HUES48 (cell line): Measurements from ENCODE around the gene ZNF620.
"Not testable (repeated sequence)": the region's sequence is repeated elsewhere in the genome, so short reads cannot be mapped to it uniquely, and the experiment has no call there.

Experiments used
- H3K27ac ChIP-seq: one replicate; pipeline ENCODE4 v1.7.0; 2013; ENCODE audit warnings: low read depth, low read length, inconsistent platforms
- H3K27me3 ChIP-seq: 2 replicates; pipeline ENCODE4 v1.6.1; 2013; ENCODE audit warnings: mild to moderate bottlenecking, low read length; ENCODE audit not compliant: control insufficient read depth, insufficient read depth
- H3K36me3 ChIP-seq: 2 replicates; pipeline ENCODE4 v1.6.1; 2013; ENCODE audit warnings: low read length; ENCODE audit not compliant: control insufficient read depth, insufficient read depth
- H3K4me1 ChIP-seq: 2 replicates; pipeline ENCODE4 v1.6.1; 2013; ENCODE audit warnings: mild to moderate bottlenecking, low read length; ENCODE audit not compliant: control insufficient read depth, insufficient read depth
- H3K4me3 ChIP-seq: 2 replicates; pipeline ENCODE4 v1.5.1; 2013; ENCODE audit warnings: mild to moderate bottlenecking, low read depth, low read length
- H3K9ac ChIP-seq: 2 replicates; pipeline ENCODE4 v1.6.1; 2013; ENCODE audit warnings: mild to moderate bottlenecking, low read depth, low read length, moderate library complexity
- H3K9me3 ChIP-seq: 2 replicates; pipeline ENCODE4 v1.6.1; 2013; ENCODE audit warnings: low read length; ENCODE audit not compliant: control insufficient read depth, insufficient read depth

ZNF620 gene

DNA sequence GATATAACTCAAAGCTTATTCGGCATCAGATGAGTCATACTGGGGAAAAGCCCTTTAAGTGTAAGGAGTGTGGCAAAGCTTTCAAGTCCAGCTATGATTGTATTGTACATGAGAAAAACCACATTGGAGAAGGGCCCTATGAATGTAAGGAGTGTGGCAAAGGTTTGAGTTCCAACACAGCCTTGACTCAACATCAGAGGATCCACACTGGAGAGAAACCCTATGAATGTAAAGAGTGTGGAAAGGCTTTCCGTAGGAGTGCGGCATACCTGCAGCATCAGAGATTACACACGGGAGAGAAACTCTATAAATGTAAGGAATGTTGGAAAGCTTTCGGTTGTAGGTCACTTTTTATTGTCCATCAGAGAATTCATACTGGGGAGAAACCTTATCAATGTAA, 26.4 kb downstream of the ZNF620 start:
- H3K27ac ChIP-seq: no peak overlapping the region
- no peaks in the 10 kb centered on the region for H3K27me3 ChIP-seq
- no peaks in the 10 kb centered on the region; the same call in 1 of the 2 replicates for H3K9me3 ChIP-seq
- H3K9ac ChIP-seq: no peak overlapping the region
- H3K4me3 ChIP-seq: no peak overlapping the region
- H3K4me1 ChIP-seq: no peaks in the 10 kb centered on the region
- H3K36me3 ChIP-seq: peaks cover 75% of the 10 kb centered on the region

DNA sequence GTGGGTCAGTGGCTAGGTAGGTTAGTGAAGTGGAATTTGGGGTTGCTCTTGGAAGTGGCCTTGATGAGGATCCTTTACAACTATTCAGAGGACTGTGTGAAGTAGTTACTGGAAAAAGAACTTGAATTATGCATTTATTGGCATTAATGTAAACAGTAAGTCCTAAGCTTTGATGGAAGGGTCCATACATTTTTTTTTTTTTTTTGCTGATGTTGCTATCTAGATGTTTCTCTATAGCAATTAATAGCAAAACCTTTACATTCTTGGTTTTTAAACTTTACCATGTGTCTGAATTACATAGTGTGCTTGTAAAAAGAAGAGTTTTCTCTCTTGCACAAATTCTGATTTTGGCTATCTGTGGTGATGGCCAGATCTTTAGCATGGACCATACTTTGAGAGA, 28.4 kb downstream of the ZNF620 start:
- no peak overlapping the region for H3K9ac ChIP-seq
- H3K27me3 ChIP-seq: no peaks in the 10 kb centered on the region
- no peak overlapping the region for H3K27ac ChIP-seq
- no peaks in the 10 kb centered on the region for H3K4me1 ChIP-seq
- H3K9me3 ChIP-seq: peaks cover 4% of the 10 kb centered on the region
- no peak overlapping the region for H3K4me3 ChIP-seq
- H3K36me3 ChIP-seq: peaks cover 58% of the 10 kb centered on the region

GRCh38 chr3:40546816-40547215, 41.0 kb downstream of the ZNF620 start:
- no peaks in the 10 kb centered on the region for H3K27me3 ChIP-seq
- H3K9me3 ChIP-seq: no peaks in the 10 kb centered on the region; the same call in 1 of the 2 replicates
- H3K9ac ChIP-seq: no peak overlapping the region
- no peak overlapping the region for H3K4me3 ChIP-seq
- H3K27ac ChIP-seq: no peak overlapping the region
- no peaks in the 10 kb centered on the region for H3K36me3 ChIP-seq
- 0 out of 2 replicates have a peak, but pooled peaks cover 2% of the 10 kb centered on the region for H3K4me1 ChIP-seq

GRCh38 chr3:40550167-40550566, 44.3 kb downstream of the ZNF620 start:
- H3K9me3 ChIP-seq: no peaks in the 10 kb centered on the region; the same call in 1 of the 2 replicates
- no peaks in the 10 kb centered on the region for H3K27me3 ChIP-seq
- no peaks in the 10 kb centered on the region for H3K36me3 ChIP-seq
- no peak overlapping the region for H3K27ac ChIP-seq
- no peak overlapping the region for H3K9ac ChIP-seq
- 0 out of 2 replicates have a peak, but pooled peaks cover 2% of the 10 kb centered on the region for H3K4me1 ChIP-seq
- H3K4me3 ChIP-seq: no peak overlapping the region

GRCh38 chr3:40557575-40558161, 51.8 kb downstream of the ZNF620 start:
- Histone ChIP-seq H3K36me3 (no peaks in the 10 kb centered on the region), H3K27me3 (no peaks in the 10 kb centered on the region), H3K4me1 (no peaks in the 10 kb centered on the region), H3K4me3 (no peak overlapping the region), H3K9me3 (0 out of 2 replicates have a peak, but pooled peaks cover 5% of the 10 kb centered on the region), H3K27ac (no peak overlapping the region), H3K9ac (no peak overlapping the region)

GRCh38 chr3:40562482-40562881, 56.6 kb downstream of the ZNF620 start:
- not testable (repeated sequence) for H3K27ac ChIP-seq, H3K36me3 ChIP-seq

DNA sequence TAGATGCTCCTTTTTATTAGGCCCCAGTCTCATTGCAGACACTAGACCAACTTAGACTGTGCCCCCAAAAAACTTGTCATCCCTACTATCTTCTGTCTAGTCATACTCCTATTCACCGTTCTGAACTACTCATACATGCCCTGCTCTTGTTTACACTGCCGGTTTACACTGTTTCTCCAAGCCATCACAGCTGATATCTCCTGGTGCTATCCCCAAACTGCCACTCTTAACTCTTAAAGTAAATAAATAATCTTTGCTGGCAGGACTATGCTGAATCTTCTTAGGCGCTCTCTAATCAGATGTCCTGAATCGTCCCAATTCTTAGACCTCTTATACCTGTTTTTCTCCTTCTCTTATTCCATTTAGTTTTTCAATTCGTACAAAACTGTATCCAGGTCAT, 59.8 kb downstream of the ZNF620 start:
- not testable (repeated sequence) for H3K27ac ChIP-seq, H3K36me3 ChIP-seq, H3K9ac ChIP-seq, H3K9me3 ChIP-seq, H3K27me3 ChIP-seq, H3K4me3 ChIP-seq
- peaks cover 12% of the 10 kb centered on the region; the same call in 1 of the 2 replicates for H3K4me1 ChIP-seq

More at GRCh38 chr3:40562482-40562881, 56.6 kb downstream of the ZNF620 start:
- H3K4me3 ChIP-seq, H3K9me3 ChIP-seq, H3K9ac ChIP-seq, H3K27me3 ChIP-seq: not testable (repeated sequence)
- peaks cover 11% of the 10 kb centered on the region; the same call in 1 of the 2 replicates for H3K4me1 ChIP-seq

- Histone ChIP-seq H3K4me1 (peaks cover 12% of the 10 kb centered on the region; the same call in 1 of the 2 replicates), H3K4me3 (no peak overlapping the region), H3K27me3 (no peaks in the 10 kb centered on the region), H3K9me3 (peaks cover 6% of the 10 kb centered on the region; the same call in 1 of the 2 replicates), H3K36me3 (no peaks in the 10 kb centered on the region), H3K27ac (peak overlapping the region; percentile 45), H3K9ac (no peak overlapping the region)
Observed at GRCh38 chr3:40566694-40567093, 60.9 kb downstream of the ZNF620 start.
